ENCODE measurements around the gene MYOM3. TPM values are rescaled to one million over a fixed set of nuclear protein-coding genes. Genes with fewer than 3 reads are reported as not detected.
"Not testable (repeated sequence)": the region's sequence is repeated elsewhere in the genome, so short reads cannot be mapped to it uniquely, and the experiment has no call there.

The MYOM3 gene
- total RNA-seq, 1 experiment from 2014 or later, result 31.5 TPM

GRCh38 chr1:24022581-24023361 lies 89.2 kb downstream of the MYOM3 start:
- peak; percentile 89 for DNase-seq (ENCODE audit: low read depth)
- in situ Hi-C loops (cut with HindIII; ENCODE audit: low pct_unique_long_range_greater_than_20kb, low sequenced_read_pairs), result no loop called here

- in situ Hi-C loops (cut with HindIII; ENCODE audit: low pct_unique_long_range_greater_than_20kb, low sequenced_read_pairs), result no loop called here
- no peak for DNase-seq (ENCODE audit: low read depth)
Measured at GRCh38 chr1:24021403-24022266, 90.3 kb downstream of the MYOM3 start.

- in situ Hi-C loops (cut with HindIII; ENCODE audit: low pct_unique_long_range_greater_than_20kb, low sequenced_read_pairs), result no loop called here
- DNase-seq (ENCODE audit: low read depth), result no peak
Measured at GRCh38 chr1:24020470-24020869, 91.5 kb downstream of the MYOM3 start.

- DNase-seq (ENCODE audit: low read depth), result peak; percentile 19
- in situ Hi-C loops (cut with HindIII; ENCODE audit: low pct_unique_long_range_greater_than_20kb, low sequenced_read_pairs), result no loop called here
Measured at GRCh38 chr1:24020025-24020424, 91.9 kb downstream of the MYOM3 start.

GRCh38 chr1:24018611-24019580 lies 93.0 kb downstream of the MYOM3 start:
- in situ Hi-C loops (cut with HindIII; ENCODE audit: low pct_unique_long_range_greater_than_20kb, low sequenced_read_pairs), result no loop called here
- peak; percentile 96 for DNase-seq (ENCODE audit: low read depth)

- in situ Hi-C loops (cut with HindIII; ENCODE audit: low pct_unique_long_range_greater_than_20kb, low sequenced_read_pairs), result no loop called here
- DNase-seq (ENCODE audit: low read depth), result peak; percentile 31
Measured at GRCh38 chr1:24015221-24016210, 96.4 kb downstream of the MYOM3 start.

- in situ Hi-C loops (cut with HindIII; ENCODE audit: low pct_unique_long_range_greater_than_20kb, low sequenced_read_pairs); DNase-seq (ENCODE audit: low read depth): not testable (repeated sequence)
Measured at GRCh38 chr1:24012878-24013277, 99.1 kb downstream of the MYOM3 start.

GRCh38 chr1:24010650-24011049 lies 101.3 kb downstream of the MYOM3 start:
- no peak for DNase-seq (ENCODE audit: low read depth)
- in situ Hi-C loops (cut with HindIII; ENCODE audit: low pct_unique_long_range_greater_than_20kb, low sequenced_read_pairs), result no loop called here

- DNase-seq (ENCODE audit: low read depth), result peak; percentile 69
- in situ Hi-C loops (cut with HindIII; ENCODE audit: low pct_unique_long_range_greater_than_20kb, low sequenced_read_pairs), result no loop called here
Measured at GRCh38 chr1:24009406-24009805, 102.5 kb downstream of the MYOM3 start.

- in situ Hi-C loops (cut with HindIII; ENCODE audit: low pct_unique_long_range_greater_than_20kb, low sequenced_read_pairs); DNase-seq (ENCODE audit: low read depth): not testable (repeated sequence)
Measured at GRCh38 chr1:24008574-24009184, 103.3 kb downstream of the MYOM3 start.

- in situ Hi-C loops (cut with HindIII; ENCODE audit: low pct_unique_long_range_greater_than_20kb, low sequenced_read_pairs), result no loop called here
Measured at GRCh38 chr1:24007079-24007478, 104.9 kb downstream of the MYOM3 start.

More at GRCh38 chr1:24007079-24007478, 104.9 kb downstream of the MYOM3 start:
- no peak for DNase-seq (ENCODE audit: low read depth)

Other genes starting within 250 kb of the MYOM3 start
- gene FUCA1, start 243.8 kb downstream of the MYOM3 start, total RNA-seq (2014; rRNA removed; shearing (Covaris generic); ENCODE audit: low replicate concordance), result 30.7 and 44.8 TPM in 2 replicates
- 0.03 TPM in 1 of 2 replicates, not detected in the other for gene CNR2, start 198.8 kb downstream of the MYOM3 start, total RNA-seq (2014; rRNA removed; shearing (Covaris generic); ENCODE audit: low replicate concordance)
- gene PNRC2, start 152.3 kb downstream of the MYOM3 start, total RNA-seq (2014; rRNA removed; shearing (Covaris generic); ENCODE audit: low replicate concordance), result 22.0 and 48.8 TPM in 2 replicates
- 24.5 and 31.9 TPM in 2 replicates for gene SRSF10, start 131.8 kb downstream of the MYOM3 start, total RNA-seq (2014; rRNA removed; shearing (Covaris generic); ENCODE audit: low replicate concordance)
- 0.61 and 0.68 TPM in 2 replicates for gene IL22RA1, start 31.0 kb upstream of the MYOM3 start, total RNA-seq (2014; rRNA removed; shearing (Covaris generic); ENCODE audit: low replicate concordance)
- 0.17 and 4.1 TPM in 2 replicates for gene IFNLR1, start 75.2 kb upstream of the MYOM3 start, total RNA-seq (2014; rRNA removed; shearing (Covaris generic); ENCODE audit: low replicate concordance)
- 0.03 and 0.26 TPM in 2 replicates for gene GRHL3, start 207.2 kb upstream of the MYOM3 start, total RNA-seq (2014; rRNA removed; shearing (Covaris generic); ENCODE audit: low replicate concordance)

Measured in Caki2 (cell line).